Measurements from ENCODE around the gene PHOX2B. TPM values are rescaled to one million over a fixed set of nuclear protein-coding genes. Genes with fewer than 3 reads are reported as not detected.

The PHOX2B gene
- total and polyA plus RNA-seq, 9 of the 15 experiments (the other 6 are each of a cell fraction or from before 2014, with no cell fraction given): not detected

DNA sequence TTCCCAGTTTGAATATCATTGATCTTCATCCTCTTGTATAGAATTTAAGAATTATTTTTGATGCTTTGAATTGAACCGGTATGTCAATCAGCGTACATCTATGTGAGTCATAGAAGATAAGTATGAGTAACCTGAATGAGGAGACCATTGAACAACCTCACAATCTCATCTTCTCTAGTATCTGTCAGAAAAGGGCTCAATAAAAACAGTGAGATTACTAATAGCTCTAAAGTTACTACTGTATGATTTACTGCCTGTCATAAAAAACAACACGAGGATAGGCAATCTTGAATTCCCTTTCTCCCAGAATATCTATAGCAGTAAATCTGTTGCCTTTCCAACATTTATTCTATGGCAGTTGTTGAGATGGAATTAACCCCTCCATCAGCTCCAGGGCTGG is 36.1 kb downstream of the PHOX2B start:
- H3K36me3 ChIP-seq (ENCODE audit: control insufficient read depth, insufficient read depth, low read length): no peaks in the 10 kb centered on the region
- H3K27ac ChIP-seq (ENCODE audit: extremely low read depth, low read depth, low read length): no peak overlapping the region
- H3K4me2 ChIP-seq (ENCODE audit: insufficient read depth, low read length): no peak overlapping the region
- ChIA-PET POLR2A (interaction anchor here (0.6 kb wide), 1 partner anchor 126 kb away, joined by 3 read pairs; no protein-coding TSS in a partner anchor), CTCF (ENCODE audit: low intra/inter-chr PET ratio) (no interaction called here)
- H2AFZ ChIP-seq (ENCODE audit: low read depth, low read length): no peak overlapping the region
- no peak overlapping the region for H3K4me3 ChIP-seq
- no peaks in the 10 kb centered on the region for H4K20me1 ChIP-seq (replicated peaks; ENCODE audit: control insufficient read depth, insufficient read depth, low read length)
- no peaks in the 10 kb centered on the region for H3K79me2 ChIP-seq (ENCODE audit: control insufficient read depth, insufficient read depth, low read length)
- H3K9me3 ChIP-seq (replicated peaks; ENCODE audit: control insufficient read depth, insufficient read depth, low read depth, low read length): no peaks in the 10 kb centered on the region
- no peak overlapping the region for H3K9ac ChIP-seq (ENCODE audit: insufficient read depth in 1 of 2, low read depth in 2 of 2, low read length in 2 of 2)
- in situ Hi-C loops (cut with MboI): no loop called here
- 0% methylated on average over 3 of the region's 3 CpGs for WGBS (ENCODE audit: insufficient coverage, low coverage, missing lambda C conversion rate)
- H3K9me1 ChIP-seq (ENCODE audit: control insufficient read depth, insufficient read depth, low read length): no peaks in the 10 kb centered on the region
- H3K27me3 ChIP-seq (ENCODE audit: control insufficient read depth in 2 of 2, insufficient read depth in 2 of 2, low read length in 2 of 2): no peaks in the 10 kb centered on the region
- intact Hi-C loops (cut with micrococcal nuclease): no loop called here
- H3K4me1 ChIP-seq (replicated peaks in 1 of 2; ENCODE audit: control insufficient read depth in 2 of 2, insufficient read depth in 2 of 2, low read length in 2 of 2): no peaks in the 10 kb centered on the region
- ATAC-seq: no peak
- FAIRE-seq: no peak
- BruUV-seq (replicated peaks): no TSS peak
- DNase-seq (ENCODE audit: extremely low read depth in 1 of 4, low spot score in 3 of 4): no peak
- TF ChIP-seq ETV5 (CRISPR knock-in tag; IDR thresholded peaks at IDR 0.05; ENCODE audit: low read depth) (no peak), ZNF717 (CRISPR knock-in tag; IDR thresholded peaks at IDR 0.05) (no peak), FOXK2 (conservative IDR thresholded peaks at IDR 0.05 in 1 of 2, IDR thresholded peaks at IDR 0.05 in 1 of 2; ENCODE audit: low read depth in 2 of 2) (no peak), NUFIP1 (IDR thresholded peaks at IDR 0.05; ENCODE audit: partially characterized antibody) (no peak), ETV1 (tag; conservative IDR thresholded peaks at IDR 0.05; ENCODE audit: low read depth) (no peak), NR4A1 (CRISPR knock-in tag; IDR thresholded peaks at IDR 0.05) (no peak), NR4A1 (tag; IDR thresholded peaks at IDR 0.05) (no peak), SRSF3 (IDR thresholded peaks at IDR 0.05; ENCODE audit: insufficient read depth, low read length) (no peak), RFX7 (CRISPR knock-in tag; IDR thresholded peaks at IDR 0.05) (no peak), SOX6 (IDR thresholded peaks at IDR 0.05) (no peak), CBFA2T2 (conservative IDR thresholded peaks at IDR 0.05) (no peak), RBFOX2 (IDR thresholded peaks at IDR 0.05; ENCODE audit: low read depth, low read length) (no peak), RBM15 (IDR thresholded peaks at IDR 0.05; ENCODE audit: insufficient read depth, low read length) (no peak), CCNT2 (IDR thresholded peaks at IDR 0.05; ENCODE audit: borderline replicate concordance, extremely low read depth, insufficient read length, low read depth, low read length) (no peak), IFI16 (CRISPR knock-in tag; IDR thresholded peaks at IDR 0.05) (no peak), NR3C1 (CRISPR knock-in tag; IDR thresholded peaks at IDR 0.05) (no peak), POLR2H (tag; IDR thresholded peaks at IDR 0.05; ENCODE audit: low read depth) (no peak)
- TF ChIP-seq, protein P1, sequence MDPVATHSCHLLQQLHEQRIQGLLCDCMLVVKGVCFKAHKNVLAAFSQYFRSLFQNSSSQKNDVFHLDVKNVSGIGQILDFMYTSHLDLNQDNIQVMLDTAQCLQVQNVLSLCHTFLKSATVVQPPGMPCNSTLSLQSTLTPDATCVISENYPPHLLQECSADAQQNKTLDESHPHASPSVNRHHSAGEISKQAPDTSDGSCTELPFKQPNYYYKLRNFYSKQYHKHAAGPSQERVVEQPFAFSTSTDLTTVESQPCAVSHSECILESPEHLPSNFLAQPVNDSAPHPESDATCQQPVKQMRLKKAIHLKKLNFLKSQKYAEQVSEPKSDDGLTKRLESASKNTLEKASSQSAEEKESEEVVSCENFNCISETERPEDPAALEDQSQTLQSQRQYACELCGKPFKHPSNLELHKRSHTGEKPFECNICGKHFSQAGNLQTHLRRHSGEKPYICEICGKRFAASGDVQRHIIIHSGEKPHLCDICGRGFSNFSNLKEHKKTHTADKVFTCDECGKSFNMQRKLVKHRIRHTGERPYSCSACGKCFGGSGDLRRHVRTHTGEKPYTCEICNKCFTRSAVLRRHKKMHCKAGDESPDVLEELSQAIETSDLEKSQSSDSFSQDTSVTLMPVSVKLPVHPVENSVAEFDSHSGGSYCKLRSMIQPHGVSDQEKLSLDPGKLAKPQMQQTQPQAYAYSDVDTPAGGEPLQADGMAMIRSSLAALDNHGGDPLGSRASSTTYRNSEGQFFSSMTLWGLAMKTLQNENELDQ (CRISPR knock-in tag; IDR thresholded peaks at IDR 0.05; ENCODE audit: borderline replicate concordance): no peak
- TF ChIP-seq, protein P2, sequence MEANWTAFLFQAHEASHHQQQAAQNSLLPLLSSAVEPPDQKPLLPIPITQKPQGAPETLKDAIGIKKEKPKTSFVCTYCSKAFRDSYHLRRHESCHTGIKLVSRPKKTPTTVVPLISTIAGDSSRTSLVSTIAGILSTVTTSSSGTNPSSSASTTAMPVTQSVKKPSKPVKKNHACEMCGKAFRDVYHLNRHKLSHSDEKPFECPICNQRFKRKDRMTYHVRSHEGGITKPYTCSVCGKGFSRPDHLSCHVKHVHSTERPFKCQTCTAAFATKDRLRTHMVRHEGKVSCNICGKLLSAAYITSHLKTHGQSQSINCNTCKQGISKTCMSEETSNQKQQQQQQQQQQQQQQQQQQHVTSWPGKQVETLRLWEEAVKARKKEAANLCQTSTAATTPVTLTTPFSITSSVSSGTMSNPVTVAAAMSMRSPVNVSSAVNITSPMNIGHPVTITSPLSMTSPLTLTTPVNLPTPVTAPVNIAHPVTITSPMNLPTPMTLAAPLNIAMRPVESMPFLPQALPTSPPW (CRISPR knock-in tag; IDR thresholded peaks at IDR 0.05): no peak
- TF ChIP-seq, protein P3, sequence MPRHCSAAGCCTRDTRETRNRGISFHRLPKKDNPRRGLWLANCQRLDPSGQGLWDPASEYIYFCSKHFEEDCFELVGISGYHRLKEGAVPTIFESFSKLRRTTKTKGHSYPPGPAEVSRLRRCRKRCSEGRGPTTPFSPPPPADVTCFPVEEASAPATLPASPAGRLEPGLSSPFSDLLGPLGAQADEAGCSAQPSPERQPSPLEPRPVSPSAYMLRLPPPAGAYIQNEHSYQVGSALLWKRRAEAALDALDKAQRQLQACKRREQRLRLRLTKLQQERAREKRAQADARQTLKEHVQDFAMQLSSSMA (CRISPR knock-in tag; IDR thresholded peaks at IDR 0.05): no peak
